Hair follicle dermal papilla cell (primary cell): ENCODE data around the gene OR8G5. TPM values are rescaled to one million over a fixed set of nuclear protein-coding genes. Genes with fewer than 3 reads are reported as not detected.

Experiments
- total RNA-seq: library from RNA; depleted of rRNA; stranded (reverse); fragments of >200 nt; gene quantifications from 2 replicates; pipeline ENCODE4 v1.2.3, GENCODE V29; 2012

OR8G5 gene
- not detected in 2 replicates for total RNA-seq

GRCh38 chr11:124256076-124256475, at the start of gene OR8G5:
Gene OR8G5 (plus strand): TSS chr11:124256376. CDS start chr11:124264932, 8,556 bp downstream.

DNA sequence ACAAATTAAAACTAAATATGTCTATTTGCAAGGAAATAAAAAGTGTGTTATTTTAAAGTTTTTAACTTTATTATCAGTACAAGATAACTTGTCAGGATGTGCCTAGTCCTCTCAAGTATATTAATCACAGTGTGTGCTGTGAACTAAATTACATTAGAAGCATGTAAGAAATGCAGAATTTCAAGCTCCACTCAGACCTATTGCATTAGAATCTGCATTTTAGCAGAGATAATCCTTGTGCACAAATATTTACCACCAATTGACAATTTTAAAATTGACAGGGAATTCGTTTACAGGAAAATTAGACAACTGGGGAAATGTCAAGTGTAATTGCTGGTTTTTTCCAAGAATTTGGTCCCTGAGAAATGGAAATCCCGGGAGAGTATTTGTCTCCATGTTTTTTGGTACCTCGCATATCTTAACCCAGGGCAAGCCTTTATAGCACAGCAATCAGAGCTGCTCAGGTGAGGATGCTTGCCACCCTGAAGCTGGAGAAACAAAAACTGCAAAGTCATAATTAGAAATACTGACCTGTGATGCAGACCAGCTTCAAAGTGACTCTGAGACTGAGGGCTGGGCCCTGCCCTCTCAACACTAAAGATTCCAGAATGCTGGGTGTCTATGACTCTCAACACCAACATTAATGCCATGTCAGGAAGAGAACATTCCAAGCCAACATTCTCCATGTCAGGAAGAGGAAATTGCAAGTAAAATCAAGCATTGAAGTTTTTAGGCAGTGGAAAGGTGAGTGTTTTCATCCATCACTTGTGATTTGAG, 15.4 kb upstream of the OR8G5 start, which contains the start of gene OR8G1:
TSS of gene OR8G1 (plus strand) at position 475 of the 777 bp plus-strand sequence. CDS start 8,581 bp downstream, outside the sequence.

DNA sequence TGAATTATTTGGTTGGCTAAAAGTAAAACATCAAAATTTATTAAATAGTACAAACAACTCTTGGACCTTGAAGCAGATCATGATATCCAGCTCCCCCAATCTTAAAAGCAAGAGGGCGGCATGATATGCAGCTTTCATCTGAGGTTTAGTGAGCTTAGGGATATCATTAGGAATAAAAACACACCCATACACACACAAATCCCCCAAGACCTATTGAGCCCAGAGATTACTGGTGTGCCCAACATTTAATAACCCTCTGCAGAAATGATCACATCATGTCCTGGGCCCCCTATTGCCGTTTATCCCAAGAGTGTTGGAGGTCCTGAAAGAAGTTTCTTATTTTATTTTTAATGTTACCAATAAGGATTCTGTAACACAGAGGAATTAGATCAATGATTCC, 57.7 kb downstream of the OR8G5 start, which contains the start of gene OR8D1:
TSS of gene OR8D1 (minus strand) at position 101 of the 400 bp plus-strand sequence. CDS start 3,183 bp downstream, outside the sequence.

Other genes with a start within 250 kb of the OR8G5 start
- not detected in 2 replicates for gene OR10G4, start 243.4 kb upstream of the OR8G5 start, total RNA-seq
- not detected in 2 replicates for gene OR10G9, start 233.4 kb upstream of the OR8G5 start, total RNA-seq
- not detected in 2 replicates for gene OR10G8, start 229.6 kb upstream of the OR8G5 start, total RNA-seq
- not detected in 2 replicates for gene OR10G7, start 215.1 kb upstream of the OR8G5 start, total RNA-seq
- gene VWA5A, start 140.9 kb upstream of the OR8G5 start, total RNA-seq, result 19.2 and 22.7 TPM in 2 replicates
- gene OR10D3, start 73.0 kb upstream of the OR8G5 start, total RNA-seq, result not detected in 2 replicates
- not detected in 2 replicates for gene OR8G1, start 15.3 kb upstream of the OR8G5 start, total RNA-seq
- gene OR8D1, start 57.6 kb downstream of the OR8G5 start, total RNA-seq, result not detected in 2 replicates
- not detected in 2 replicates for gene OR8D2, start 63.8 kb downstream of the OR8G5 start, total RNA-seq
- gene OR8B2, start 128.1 kb downstream of the OR8G5 start, total RNA-seq, result not detected in 2 replicates
- gene OR8B3, start 142.6 kb downstream of the OR8G5 start, total RNA-seq, result not detected in 2 replicates
- not detected in 2 replicates for gene OR8B4, start 168.5 kb downstream of the OR8G5 start, total RNA-seq
- gene OR8B8, start 189.3 kb downstream of the OR8G5 start, total RNA-seq, result not detected in 2 replicates